Gastrocnemius medialis (tissue), 4 donors: Measurements from ENCODE around the gene SUSD1.

ENCODE experiments used
- CTCF ChIP-seq, 5 experiments: fragments of 450-650 bp in 3 of 5; fragments of 200-600 bp in 2 of 5; sonication (generic) in 2 of 5; IDR thresholded peaks in 4 of 5; conservative IDR thresholded peaks in 1 of 5; 1 replicate in 4 of 5; 2 replicates in 1 of 5; pipeline ENCODE4 v1.5.1; 2016 to 2019; ENCODE audit warnings: antibody characterized with exemption in 5 of 5, mild to moderate bottlenecking in 3 of 5, moderate library complexity in 3 of 5
- POLR2A ChIP-seq, 2 donors: fragments of 450-650 bp; IDR thresholded peaks; one replicate each; pipeline ENCODE4 v1.6.1; 2017; ENCODE audit warnings: antibody characterized with exemption in 2 of 2, mild to moderate bottlenecking in 2 of 2, moderate library complexity in 2 of 2

- TF ChIP-seq CTCF (IDR thresholded peaks at IDR 0.05 in 4 of 5, conservative IDR thresholded peaks at IDR 0.05 in 1 of 5) (no peak), POLR2A (IDR thresholded peaks at IDR 0.05) (no peak)
Measured at GRCh38 chr9:112110094-112110776, 64.9 kb downstream of the SUSD1 start.
